Amygdala (tissue), 56 donors: ENCODE results near the gene PORCN.
"Not testable (repeated sequence)": the region's sequence is repeated elsewhere in the genome, so short reads cannot be mapped to it uniquely, and the experiment has no call there.

Experiments
- DNase-seq, 56 donors: peaks; one replicate each; lab custom pipeline; 2025; lab: John Stamatoyannopoulos, UW

The PORCN gene

GRCh38 chrX:48538641-48539344, 30.0 kb downstream of the PORCN start:
- no peak for DNase-seq

DNA sequence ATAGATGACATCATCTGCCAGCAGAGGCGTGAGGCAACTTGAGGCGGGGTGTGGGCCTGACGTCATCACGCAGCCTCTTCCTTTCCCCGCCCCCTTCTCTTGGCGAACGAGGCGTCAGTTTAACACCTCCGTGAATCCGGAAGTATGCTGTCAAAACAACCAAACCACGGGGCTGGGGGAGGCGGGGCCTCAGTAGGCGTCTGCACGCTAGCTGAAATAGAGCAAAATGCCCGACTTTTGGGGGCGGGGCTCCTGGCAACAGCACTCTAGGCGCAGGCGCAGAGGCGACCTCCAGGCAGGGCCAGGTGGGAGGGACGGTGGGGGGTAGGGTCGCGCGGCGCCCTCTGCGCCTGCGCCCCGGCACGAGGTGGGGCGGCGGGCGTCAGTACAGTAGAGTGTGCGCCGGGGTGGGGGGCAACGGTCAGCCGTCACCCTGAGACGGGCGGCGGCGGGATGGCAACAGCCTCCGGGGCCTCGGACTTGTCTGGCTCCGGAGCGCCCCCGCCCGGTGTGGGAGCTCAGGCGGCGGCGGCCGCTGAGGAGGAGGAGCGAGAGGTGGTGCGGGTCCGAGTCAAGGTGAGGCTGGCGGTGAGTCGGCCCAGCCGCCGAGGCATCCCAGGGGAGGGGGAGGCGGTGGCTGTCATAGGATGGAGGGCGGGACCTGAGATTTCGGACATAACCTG, 30.7 kb downstream of the PORCN start, which contains the start of gene TBC1D25:
Gene TBC1D25 (plus strand): TSS at position 370 of the 683 bp plus-strand sequence. CDS start 84 bp downstream, at position 454.
- peak; percentile 23 to 95 (median 87) for DNase-seq

DNA sequence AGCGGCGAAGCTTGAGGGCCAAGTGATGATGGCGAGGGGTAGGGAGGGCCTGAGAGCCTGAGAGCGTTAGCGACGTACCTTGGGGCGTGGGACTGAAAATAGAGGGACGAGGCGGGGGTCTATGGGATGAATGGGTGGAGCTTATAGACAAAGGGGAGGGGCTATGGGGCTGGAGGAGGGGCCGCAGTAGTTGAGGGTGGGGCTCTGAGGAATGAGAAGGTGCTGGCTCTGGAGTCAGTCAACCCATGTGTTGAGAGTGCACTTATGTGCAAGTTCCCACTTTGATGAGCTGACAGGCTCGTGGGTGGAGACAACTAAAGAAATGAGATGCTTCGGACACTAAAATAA, 31.2 kb downstream of the PORCN start:
- DNase-seq, result peak in 17 of 56 donors; percentile 1 to 71 (median 19)

DNA sequence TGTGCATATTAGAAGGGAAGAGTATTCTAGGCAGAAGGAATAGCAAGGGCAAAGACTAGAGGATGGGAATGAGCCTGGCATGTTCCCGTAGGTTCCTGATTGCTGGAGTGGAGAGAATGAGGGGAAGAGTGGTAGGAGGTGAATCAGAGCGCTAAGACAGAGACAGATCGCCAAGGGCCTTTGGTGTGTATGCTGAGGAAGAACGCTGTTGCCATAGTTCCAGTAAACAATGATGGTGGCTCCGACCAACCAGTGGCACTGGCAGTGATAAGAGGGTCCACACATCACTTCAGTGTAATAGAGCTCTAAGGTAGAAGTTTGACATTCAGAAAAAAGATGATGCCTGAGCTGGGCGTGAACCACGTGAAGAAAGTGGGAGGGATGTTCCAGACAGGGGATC, 31.7 kb downstream of the PORCN start:
- no peak for DNase-seq

DNA sequence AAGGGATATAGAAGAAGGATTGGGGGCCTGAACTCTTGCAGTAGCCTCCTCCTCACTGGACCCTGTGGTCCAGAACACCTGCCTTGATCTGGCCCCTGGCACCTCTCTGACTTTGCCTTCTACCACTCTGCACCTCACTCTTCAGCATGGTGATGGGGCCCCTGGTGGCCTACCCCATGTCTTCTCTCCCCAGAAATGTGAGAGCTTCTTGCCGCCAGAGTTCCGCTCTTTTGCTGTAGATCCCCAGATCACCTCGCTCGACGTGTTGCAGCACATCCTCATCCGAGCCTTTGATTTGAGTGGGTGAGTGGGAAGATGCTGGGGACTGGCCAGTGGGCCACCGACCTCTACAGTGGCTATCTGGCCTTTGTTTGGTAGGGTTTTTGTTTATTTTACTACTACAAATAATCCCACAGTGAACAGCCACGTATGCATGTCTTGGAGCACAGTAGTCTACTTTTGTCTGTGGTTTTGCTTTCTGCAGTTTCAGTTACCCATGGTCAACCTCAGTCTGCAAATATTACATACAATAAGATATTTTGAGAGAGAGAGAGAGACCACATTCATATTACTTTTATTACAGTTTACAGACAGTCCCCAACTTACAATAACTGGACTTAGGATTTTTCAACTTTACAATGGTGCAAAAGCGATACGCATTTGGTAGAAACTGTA, 32.5 kb downstream of the PORCN start:
- DNase-seq, result no peak

DNA sequence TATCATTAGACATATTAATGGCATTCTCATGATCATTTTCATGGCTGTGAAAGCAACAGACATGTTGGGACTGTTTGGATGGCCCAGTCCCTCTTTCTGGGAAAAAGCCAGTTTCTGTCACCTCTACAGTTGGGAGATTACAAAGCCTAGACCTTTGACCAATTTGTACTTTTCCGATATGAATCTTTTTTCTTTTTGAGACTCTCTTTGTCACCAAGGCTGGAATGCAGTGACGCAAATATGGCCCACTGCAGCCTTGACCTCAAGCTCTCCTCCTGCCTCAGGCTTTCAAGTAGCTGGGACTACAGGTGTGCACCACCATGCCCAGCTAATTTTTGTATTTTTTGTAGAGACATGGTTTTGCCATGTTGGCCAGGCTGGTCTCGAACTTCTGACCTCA, 40.1 kb downstream of the PORCN start:
- no peak for DNase-seq

- DNase-seq, result not testable (repeated sequence)
Measured at GRCh38 chrX:48555731-48556325, 47.0 kb downstream of the PORCN start.

DNA sequence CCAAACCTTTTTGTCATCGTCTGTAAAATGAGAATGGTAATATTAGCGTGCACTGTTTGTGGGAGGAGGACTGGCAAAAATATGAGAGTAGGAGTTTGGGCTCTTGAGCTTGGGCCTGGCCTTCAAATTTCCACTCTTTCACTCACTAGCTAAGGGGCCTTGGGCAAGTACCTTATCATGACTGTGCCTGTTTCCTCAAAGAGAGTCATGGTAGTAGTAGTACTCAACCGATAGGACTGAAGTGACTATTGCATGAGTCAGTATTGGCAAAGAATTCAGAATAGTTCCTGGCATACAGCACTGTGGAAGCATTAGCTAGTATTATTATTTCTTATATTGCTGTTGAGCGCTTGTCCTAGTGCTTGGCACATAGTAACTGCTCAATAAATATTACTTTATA, 49.5 kb downstream of the PORCN start:
- DNase-seq, result no peak

- DNase-seq, result no peak
Measured at GRCh38 chrX:48559636-48560035, 50.8 kb downstream of the PORCN start.

- no peak for DNase-seq
Measured at GRCh38 chrX:48560056-48560455, 51.3 kb downstream of the PORCN start.

DNA sequence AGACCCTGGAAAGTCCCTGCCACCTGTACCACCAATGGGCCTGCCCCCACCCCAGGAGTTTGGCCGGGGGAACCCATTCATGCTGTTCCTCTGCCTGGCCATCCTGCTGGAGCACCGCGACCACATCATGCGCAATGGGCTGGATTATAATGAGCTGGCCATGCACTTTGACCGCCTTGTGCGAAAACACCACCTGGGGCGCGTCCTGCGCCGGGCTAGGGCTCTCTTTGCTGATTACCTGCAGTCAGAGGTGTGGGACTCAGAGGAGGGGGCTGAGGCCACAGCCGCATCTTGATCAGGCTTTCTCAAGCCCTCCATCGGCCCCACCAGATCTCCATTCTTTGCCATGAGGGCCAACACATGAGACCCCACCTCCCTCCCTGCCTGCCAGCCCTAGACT, 51.9 kb downstream of the PORCN start:
- DNase-seq, result no peak

DNA sequence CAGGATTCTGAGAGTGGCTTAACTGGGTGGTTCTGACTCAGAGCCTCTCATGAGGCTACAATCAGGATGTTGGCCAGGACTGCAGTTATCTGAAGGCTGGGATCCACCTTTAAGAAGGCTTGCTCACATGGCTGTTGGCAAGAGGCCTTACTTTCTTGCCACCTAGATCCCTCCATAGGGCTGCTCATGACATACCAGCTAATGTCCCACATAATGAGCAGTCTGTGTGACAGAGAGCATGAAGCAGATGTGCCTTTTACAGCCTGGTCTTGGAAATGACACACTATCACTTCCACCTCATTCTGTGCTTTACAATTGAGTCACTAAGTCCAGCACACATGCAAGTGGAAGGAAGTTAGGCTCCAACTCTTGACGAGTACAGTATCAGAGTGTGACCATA, 61.2 kb downstream of the PORCN start:
- no peak for DNase-seq
